ENCODE results near the gene DNASE1L3.
A peak's percentile ranks its signal among the peaks of the same experiment; 100 is the strongest.

Gene DNASE1L3

GRCh38 chr3:58152225-58153015 lies 58.4 kb downstream of the DNASE1L3 start:
- TF ChIP-seq CTCF (conservative IDR thresholded peaks at IDR 0.05) (no peak), ZFX (IDR thresholded peaks at IDR 0.05) (no peak)
- H3K27ac ChIP-seq, result peak overlapping the region; percentile 97

GRCh38 chr3:58151637-58152036 lies 59.1 kb downstream of the DNASE1L3 start:
- TF ChIP-seq ZFX (IDR thresholded peaks at IDR 0.05) (no peak), CTCF (conservative IDR thresholded peaks at IDR 0.05) (no peak)
- H3K27ac ChIP-seq, result peak overlapping the region; percentile 97

DNA sequence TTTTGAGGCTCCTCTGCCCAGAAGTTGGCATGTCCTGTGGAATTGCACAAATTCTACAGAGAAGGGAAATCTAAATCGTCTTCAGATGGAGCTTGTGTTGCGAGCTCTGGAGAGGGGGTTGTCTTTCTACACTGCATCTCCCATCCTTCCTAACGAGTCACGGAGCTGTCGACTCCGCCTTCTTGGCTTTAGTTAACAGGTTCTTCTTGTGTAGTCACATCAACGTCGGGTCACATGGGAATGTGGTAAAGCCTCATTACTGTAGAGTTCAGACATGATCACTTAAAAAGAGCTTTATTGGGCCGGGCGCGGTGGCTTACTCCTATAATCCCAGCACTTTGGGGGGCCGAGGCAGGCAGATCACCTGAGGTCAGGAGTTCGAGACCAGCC lies 60.0 kb downstream of the DNASE1L3 start:
- peak overlapping the region; percentile 97 for H3K27ac ChIP-seq
- TF ChIP-seq CTCF (conservative IDR thresholded peaks at IDR 0.05), result no peak
- no peak for TF ChIP-seq ZFX (IDR thresholded peaks at IDR 0.05)

DNA sequence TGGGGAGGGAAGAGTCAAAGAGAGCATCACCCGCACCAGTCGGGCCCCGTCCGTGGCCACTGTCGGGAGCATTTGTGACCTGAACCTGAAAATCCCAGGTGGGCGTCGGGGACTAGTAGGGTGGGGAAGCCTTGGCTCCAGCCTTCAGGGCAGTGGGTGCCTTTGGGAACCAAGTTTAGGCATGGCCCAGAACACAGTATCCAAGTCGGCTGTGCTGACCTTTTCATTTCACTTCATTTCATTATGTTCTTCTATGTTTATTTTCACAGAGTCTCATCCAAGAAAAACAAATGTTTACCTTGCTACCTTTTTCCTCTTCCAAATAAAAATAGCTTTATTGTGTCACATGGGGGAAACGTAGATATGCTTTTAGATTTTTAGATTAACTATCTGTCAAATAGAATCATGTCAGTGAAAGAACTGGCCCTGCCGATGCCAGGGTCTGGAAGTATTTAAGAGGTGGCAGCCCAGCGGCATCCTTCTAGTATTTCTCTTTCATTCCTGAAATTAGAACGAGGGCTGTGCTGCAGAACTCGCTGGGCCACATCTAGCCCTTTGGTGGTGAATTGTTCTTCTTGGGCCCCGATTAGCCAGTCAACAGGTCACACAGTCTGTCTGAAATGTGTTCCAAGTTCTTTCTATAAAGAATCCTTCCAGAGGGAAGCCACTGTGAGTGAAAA lies 60.5 kb downstream of the DNASE1L3 start:
- TF ChIP-seq ZFX (IDR thresholded peaks at IDR 0.05), result peak; percentile 31; the same call in 1 of the 2 replicates
- no peak for TF ChIP-seq CTCF (conservative IDR thresholded peaks at IDR 0.05)
- peak overlapping the region; percentile 97 for H3K27ac ChIP-seq

DNA sequence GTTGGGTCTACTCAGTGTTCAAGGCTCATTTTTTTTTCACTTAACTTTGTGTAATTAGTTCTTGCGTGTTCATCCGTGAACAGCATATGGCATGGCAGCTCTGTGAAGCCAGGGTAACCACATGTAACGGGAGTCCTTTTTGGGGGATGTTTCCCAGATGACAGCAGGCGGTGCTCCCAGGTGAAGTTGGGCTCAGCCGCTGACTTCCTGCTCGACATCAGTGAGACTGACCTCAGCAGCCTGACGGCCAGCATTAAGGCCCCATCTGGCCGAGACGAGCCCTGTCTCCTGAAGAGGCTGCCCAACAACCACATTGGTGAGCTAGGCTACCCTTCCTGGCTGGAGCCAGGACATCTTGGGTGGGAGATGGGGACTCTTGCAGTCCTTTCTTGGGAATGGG lies 62.7 kb downstream of the DNASE1L3 start:
- TF ChIP-seq ZFX (IDR thresholded peaks at IDR 0.05), result no peak
- no peak for TF ChIP-seq CTCF (conservative IDR thresholded peaks at IDR 0.05)
- H3K27ac ChIP-seq, result peak overlapping the region; percentile 97

GRCh38 chr3:58144478-58145325 lies 66.1 kb downstream of the DNASE1L3 start:
- H3K27ac ChIP-seq, result peak overlapping the region; percentile 97
- TF ChIP-seq CTCF (conservative IDR thresholded peaks at IDR 0.05) (no peak), ZFX (IDR thresholded peaks at IDR 0.05) (no peak)

Data from C4-2B (cell line).